COLO829 (cell line): ENCODE measurements around the gene MBTPS1.
"Not testable (repeated sequence)": the region's sequence is repeated elsewhere in the genome, so short reads cannot be mapped to it uniquely, and the experiment has no call there.

ENCODE experiments used
- DNase-seq: peaks from one replicate; pipeline ENCODE4 v3.0.0; 2012; ENCODE audit warnings: low spot score

MBTPS1 gene

DNA sequence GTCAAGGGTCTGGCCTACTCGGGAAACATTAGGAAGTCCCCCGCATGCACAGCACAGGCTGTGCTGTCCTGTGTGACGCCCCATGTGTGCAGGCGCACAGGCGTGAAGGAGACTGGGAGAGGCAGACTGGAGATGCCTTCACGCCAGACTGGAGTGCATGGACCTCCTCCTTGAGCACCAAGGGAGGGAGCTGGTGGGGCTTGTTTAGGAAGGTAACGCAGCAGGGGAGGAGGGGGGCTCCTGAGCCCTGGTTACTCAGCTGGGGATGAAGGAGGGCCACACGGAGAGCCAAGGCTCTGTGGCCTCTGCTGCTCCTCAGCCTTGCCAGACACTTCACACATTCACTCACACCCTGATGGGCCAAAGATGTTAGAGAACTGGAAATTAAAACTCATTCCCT, 20.5 kb upstream of the MBTPS1 start:
- no peak for DNase-seq

DNA sequence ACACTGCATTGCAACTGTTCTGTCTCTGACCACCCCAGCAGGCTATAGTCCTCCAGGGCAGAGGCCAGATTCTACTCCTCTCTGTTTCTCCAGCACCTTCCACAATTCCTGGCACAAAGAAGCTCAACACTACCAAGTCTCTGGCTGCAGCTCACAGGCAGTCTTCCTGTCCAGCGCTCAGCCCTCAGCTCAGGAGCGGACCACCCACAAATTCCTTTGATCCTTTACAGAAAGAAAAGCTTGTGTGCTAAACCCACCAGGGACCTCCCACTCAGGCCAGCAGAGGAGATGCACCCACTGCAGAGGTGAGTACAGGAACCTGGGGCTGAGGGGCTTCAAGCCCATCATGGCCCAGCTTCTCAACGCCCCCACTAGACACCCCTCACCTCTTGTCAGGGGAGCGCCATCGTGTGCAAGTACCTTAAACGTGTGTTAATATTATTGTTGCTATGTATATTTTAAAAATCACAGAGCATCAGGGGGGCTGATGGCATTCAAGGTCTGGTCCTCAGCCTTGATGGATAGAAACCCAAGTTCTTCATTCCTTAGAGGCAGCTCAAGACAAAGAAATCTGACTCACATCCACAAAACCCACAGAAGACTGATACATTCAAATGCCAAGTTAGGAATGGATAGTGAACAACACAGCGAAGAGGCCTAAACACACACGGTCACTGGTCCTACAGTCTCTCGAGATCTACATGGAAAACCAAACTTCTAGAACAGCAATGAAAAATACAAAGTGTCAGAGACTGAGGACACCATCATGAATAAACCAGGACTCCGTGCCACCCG, 19.8 kb upstream of the MBTPS1 start:
- DNase-seq, result no peak

DNA sequence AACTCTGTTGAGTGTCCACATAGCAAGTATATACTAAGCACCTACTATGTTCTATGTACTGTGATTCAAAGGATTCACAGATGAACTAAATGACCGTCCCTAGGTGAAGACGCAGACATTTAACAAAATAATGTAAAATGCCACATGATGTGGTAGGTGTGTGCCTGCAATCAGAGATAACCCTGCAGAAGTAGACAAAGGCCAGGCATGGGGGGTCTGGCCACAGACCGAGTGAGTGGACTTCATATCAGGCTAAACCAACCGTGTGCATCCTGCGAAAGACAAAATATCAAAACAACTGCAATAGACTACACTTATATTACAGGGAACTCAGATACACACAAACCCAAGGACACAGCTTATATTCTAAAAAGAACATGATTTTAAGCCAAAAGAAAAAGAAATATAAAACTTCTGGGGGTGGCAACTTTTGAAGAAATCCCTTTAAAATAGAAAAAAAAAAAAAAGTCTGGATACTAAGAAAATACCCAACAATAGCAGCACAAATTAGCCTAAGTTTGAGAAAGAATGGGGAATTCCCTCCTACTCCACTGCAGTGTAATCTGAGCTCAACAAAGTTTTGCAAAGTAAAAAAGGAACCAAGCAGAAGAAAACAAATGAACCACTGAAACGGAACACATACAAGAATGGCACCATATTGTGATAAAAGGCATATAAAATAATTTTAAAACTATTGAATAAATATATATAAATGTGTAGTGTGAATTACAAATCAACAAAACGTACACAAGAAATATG, 16.0 kb upstream of the MBTPS1 start:
- no peak for DNase-seq

GRCh38 chr16:84131117-84131516, 14.4 kb upstream of the MBTPS1 start:
- no peak for DNase-seq

DNA sequence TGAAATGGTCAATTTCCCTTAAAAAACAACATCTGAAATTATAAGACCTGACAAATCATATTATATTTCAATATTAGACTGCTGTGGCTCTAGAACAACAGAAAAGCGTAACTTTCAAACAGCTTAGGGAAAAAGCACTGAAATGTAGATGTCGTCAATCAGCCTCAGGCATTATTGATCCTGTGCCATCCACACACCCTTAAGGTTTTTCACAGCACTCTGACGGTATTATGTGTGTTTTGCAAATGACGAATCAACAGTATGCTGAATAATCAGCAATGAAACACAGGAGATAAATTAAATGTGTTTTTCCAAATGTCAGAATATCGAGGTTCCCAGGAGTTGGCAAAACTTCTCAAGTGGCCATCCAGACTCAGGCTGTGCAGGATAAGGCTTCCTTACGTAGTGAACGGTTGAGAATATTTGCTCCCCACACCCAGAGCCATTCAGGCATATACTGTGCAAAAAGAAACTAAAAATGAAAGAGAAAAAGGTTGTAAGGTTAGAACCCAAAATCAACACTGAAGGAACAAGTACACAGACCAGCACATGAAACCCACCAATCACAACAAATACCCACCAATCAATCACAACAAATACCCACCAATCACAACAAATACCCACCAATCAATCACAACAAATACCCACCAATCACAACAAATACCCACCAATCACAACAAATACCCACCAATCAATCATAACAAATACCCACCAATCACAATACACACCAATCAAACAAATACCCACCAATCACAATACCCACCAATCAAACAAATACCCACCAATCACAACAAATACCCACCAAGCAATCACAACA, 7.7 kb upstream of the MBTPS1 start:
- DNase-seq, result no peak

GRCh38 chr16:84121007-84121406, 4.3 kb upstream of the MBTPS1 start:
- DNase-seq, result no peak

DNA sequence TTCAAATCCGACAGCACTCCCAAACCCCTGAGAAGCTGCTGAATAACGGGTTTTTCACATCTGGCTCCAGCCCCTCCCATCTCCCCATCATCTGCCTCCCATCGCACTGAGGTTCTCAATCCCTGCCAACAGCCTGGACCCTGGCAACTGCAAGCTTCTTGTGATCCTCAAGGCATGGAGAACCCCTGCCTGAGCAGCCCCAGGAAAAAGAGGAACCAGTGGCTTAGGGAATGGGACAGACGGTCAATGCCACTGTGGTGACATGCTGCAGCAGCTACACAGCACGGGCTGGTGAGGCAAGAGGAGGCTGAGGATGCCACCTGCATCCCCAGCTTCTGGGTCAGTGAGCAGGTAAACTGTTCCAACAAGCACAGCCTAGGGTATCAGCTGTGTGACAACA, 3.3 kb upstream of the MBTPS1 start:
- DNase-seq, result no peak

GRCh38 chr16:84119368-84119767, 2.6 kb upstream of the MBTPS1 start:
- DNase-seq, result no peak

DNA sequence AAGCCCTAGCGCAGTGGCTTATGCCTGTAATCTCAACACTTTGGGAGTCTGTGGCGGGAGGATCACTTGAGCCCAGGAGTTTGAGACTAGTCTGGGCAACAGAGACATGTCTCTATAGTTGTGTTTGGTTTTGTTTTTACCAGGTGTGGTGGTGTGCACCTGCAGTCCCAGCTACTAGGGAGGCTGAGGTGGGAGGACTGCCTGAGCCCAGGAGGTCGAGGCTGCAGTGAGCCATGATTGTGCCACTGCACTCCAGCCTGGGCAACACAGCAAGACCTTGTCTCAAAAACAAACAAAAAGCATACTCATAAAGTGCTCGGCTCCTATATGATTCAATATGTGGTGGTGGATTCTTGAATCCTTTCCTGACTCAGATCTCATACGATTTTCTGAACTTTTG, 1.6 kb upstream of the MBTPS1 start:
- not testable (repeated sequence) for DNase-seq

DNA sequence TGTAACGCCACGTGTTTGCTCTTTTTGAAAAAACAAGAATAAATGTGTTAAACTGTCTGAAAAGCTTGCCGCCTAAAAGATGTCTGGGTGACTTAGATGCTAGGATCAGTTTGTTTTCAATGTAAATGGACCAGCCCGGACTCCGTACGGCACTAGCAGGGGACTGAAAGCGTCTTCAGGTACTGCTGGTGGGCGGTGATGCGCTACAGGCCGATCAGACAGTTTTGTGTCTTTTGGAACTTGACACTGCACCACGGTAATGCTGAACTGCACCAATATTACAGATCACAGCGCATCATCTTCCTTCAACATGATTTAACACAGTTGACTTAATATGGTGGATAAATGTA, 727 bp upstream of the MBTPS1 start:
- DNase-seq, result no peak

- DNase-seq, result no peak
These were observed 623 bp downstream of the MBTPS1 start for GRCh38 chr16:84115919-84116719.

GRCh38 chr16:84111949-84112348, 4.8 kb downstream of the MBTPS1 start:
- not testable (repeated sequence) for DNase-seq

- DNase-seq, result no peak
These were observed 5.2 kb downstream of the MBTPS1 start for GRCh38 chr16:84111525-84111924.

DNA sequence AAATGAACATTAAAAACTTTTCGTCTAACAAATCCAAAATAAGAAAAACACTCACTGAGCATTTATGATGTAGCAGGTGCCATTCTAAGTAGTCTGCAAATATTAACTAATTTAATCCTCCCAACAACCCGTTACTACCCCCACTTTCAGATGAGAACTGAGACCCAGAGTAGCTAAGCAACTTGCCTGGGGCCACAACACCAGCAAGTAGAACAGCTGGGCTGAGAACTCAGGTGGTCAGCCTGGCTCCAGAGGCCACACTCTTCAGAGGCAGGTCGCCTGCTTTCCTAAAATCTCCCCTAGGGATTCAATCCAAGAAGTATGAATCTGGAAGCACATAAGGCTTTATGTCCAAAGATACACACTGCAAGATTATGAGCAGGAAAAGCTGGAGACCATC, 6.2 kb downstream of the MBTPS1 start:
- DNase-seq, result no peak

- DNase-seq, result no peak
These were observed 7.0 kb downstream of the MBTPS1 start for GRCh38 chr16:84109598-84110335.

DNA sequence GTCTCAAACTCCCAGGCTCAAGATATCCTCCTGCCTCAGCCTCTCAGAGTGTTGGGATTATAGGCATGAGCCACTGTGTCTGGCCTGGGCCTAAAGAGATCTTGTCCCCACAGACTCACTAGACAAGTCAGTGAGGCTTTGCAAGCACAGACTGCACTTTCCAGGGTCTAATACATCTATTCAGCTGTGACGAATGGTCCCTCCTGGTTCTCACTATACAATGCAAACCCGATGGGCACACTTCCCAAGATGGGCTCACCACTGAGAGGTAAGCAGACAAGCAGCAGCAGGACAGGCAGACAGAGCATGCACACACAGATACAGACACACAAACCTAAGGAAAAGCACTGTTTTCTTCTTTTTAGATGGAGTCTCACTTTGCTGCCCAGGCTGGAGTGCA, 8.8 kb downstream of the MBTPS1 start:
- no peak for DNase-seq

DNA sequence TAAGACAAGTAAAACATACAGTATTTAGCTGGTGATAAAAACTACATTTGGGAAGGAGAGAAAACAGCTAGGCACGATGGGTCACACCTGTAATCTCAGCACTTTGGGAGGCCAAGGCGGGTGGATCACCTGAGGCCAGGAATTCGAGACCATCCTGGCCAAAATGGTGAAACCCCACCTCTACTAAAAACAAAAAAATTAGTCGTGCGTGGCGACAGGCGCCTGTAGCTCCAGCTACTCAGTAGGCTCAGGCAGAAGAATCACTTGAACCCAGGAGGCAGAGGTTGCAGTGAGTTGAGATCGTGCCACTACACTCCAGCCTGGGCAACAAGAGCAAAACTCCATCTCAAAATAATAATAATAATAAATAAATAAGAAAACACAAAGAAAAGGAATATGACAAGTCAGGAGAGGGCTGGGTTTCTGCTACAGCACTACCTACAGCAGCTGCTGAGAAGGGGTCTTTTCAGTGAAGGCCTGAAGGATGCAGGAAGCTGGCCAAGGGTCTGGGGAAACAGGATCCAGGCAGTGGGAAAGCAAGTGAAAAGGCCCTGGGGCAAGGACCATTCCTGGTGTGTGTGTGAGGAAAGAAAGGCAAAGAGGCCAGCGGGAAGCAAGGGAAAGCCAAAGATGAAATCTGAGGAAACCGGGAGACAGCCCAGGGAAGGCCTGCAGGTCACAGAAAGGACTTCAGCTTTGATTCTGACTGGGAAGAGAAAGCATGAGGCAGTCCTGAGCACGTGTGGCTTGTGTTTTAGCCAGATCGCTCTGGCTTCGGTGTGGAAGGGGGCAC, 10.6 kb downstream of the MBTPS1 start:
- no peak for DNase-seq

- no peak for DNase-seq
These were observed 11.4 kb downstream of the MBTPS1 start for GRCh38 chr16:84105301-84105815.

DNA sequence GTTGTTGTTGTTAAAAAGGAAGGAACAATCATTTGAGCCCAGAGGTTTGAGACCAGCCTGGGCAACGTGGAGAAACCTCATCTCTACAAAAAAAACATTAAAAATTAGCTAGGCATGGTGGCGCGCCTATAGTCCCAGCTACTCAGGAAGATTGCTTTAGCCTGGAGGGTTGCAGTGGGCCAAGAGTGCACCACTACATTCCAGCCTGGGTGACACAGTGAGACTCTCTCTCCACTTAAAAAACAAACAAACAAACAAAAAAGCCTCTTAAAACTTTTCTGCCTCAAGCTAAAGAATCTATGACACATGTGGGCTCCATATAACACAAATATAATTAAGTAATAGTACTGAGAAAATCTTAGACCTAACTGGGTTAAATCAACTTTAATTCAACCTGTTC, 12.5 kb downstream of the MBTPS1 start:
- no peak for DNase-seq

DNA sequence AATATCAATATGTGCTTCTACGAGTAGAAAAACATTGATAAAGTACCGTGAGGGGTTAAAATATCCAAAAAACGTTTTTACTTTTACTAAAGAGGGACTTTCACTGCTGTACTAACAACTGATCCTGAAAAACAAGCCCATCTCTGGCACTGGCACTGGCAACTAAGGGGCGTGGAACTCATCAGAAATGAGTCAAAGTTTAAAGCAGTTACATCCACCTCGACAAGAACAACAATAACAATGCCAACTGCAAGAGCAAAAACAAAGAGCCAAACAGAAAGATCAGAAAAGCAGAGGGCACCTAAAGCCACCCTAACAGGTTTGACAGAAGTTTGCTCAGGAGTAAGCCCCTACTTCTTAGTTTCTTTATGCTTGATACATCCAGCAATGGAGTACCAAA, 13.1 kb downstream of the MBTPS1 start:
- DNase-seq, result no peak
